ENCODE measurements around the gene CTNNA3.

The CTNNA3 gene

DNA sequence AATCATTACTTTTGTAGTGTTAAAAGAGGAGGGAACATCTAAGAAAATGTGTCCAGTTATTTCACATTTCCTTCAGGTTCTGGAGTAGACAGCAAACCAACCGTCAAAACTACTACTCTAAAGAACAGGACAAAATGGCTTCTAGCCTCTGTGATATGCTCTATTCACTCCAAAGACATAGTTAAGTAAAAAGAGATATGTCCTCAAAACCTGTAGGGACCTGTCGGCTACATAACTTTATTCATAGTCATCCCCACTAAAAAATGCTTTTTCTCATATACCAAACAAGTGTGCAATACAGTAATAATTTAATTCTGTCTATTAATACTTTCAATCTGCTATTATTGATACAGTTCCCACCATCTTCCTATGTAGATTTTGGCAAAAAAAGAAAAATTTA lies 1412.9 kb downstream of the CTNNA3 start:
- in situ Hi-C loops (cut with MboI; ENCODE audit: low sequenced_read_pairs) = no loop called here

DNA sequence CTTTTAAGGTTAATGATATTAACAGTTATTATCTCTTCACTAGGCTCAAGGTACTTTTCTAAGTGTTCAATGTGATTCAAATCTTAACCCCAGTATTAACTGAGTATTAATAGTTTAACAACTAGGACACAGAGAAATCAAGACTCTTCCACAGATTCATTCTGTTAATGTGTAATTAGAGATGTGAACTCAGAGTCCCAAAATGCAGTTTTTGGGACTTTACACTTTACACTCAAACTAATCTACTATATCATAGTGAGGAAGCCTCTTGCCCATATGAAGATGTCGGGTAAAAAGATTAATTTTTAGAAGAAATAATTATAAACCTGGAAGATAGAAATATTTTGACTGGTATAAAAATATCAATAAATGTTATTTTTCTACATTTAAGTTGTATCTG lies 1414.7 kb downstream of the CTNNA3 start:
- in situ Hi-C loops (cut with MboI; ENCODE audit: low sequenced_read_pairs) = no loop called here

DNA sequence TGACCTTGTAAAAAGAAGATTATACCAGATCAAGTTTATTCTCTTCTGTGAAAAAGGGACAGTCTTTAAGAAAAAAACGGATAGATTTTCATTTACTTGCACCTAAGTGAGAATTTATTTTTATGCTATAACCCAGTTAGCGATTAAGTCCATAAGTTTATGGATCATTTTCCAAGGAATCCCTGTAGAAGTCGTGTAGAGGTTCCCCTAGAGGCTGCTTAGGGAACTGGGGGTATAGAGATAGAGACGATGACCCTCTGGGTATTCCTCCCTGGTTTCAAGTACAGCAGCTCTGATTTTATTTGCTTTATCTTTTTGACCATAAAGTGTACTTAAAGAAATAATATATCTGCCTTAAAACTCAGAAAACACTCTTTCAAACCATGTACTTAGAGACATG lies 1418.5 kb downstream of the CTNNA3 start:
- in situ Hi-C loops (cut with MboI; ENCODE audit: low sequenced_read_pairs) = no loop called here

DNA sequence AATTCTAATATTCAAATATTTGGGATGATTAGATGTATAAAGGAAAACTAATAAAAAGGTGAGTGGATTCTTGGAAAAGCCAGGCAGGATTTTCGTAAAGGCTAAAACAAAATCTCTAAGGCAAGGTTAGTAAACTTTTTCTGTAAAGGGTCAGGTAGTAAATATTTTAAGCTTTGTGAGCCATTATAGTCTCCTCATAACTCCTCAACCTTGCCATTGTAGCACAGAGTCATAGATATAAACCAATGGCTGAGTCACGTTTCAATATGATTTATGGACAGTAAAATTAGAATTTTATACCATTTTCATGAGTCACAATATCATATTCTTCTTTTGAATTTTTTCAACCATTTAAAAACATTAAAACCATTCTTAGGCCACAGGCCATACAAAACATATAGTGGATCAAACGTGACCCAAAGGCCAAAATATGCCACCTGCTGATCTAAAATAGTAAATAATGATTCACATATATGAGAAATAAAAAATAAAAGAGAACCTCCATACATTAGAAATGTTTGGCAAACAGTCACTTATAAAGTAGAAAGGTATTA lies 1422.0 kb downstream of the CTNNA3 start:
- in situ Hi-C loops (cut with MboI; ENCODE audit: low sequenced_read_pairs) = no loop called here

DNA sequence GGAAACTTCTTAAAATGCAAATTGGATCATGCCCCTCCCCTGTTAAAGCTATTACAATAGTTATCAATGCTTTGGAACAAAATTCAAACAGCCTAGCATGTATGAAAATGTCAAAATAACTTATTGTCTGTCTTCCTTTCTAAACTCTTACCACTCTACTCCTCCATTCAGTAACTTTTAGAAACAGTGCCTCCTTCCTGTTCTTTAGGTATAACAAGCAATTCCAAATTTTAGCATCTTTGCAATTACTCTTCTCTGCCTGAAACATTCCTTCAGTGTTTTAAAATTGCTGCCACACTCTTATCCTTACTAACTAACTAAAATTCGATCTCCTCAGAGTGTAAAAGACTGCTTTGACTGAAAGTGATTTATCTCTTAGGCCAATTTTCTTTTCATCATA lies 1430.6 kb downstream of the CTNNA3 start:
- in situ Hi-C loops (cut with MboI; ENCODE audit: low sequenced_read_pairs) = no loop called here

DNA sequence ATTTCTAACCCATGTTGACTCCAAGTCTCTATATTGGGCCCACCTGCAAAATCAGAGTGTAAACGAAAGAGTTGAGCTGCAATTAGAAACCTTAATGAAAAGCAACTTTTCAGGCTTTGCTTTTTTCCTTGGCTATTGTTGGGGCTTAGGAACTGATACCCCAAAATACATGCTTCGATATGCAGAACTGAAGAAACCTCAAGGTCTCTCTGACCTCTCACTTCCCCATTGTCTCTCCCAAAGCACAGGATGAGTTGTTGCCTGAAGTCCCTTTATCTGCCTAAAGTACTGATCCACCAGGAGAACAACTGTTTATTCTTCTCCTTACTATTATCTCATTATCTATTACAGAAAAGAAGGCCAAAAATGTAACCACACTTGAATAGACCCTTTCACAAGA lies 1436.2 kb downstream of the CTNNA3 start:
- in situ Hi-C loops (cut with MboI; ENCODE audit: low sequenced_read_pairs) = no loop called here

DNA sequence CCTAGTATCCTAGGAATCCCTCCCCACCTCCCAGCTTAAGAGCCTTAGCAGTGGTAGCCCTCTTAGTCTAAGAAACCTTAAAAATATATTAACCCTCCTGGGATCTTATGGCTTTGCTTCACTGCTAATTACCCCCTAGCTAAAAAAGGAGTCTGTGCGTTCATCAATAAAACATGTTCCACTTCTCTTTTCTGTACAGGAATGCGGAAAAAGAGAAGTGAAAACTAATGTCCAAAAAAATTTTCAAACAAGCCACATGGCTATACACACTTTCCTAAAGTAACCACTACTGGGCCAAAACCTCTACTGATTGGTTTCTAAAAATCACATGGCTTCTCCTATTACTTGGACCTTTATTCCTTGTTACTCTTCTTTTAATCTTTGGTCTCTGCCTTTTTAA lies 1437.3 kb downstream of the CTNNA3 start:
- in situ Hi-C loops (cut with MboI; ENCODE audit: low sequenced_read_pairs) = no loop called here

DNA sequence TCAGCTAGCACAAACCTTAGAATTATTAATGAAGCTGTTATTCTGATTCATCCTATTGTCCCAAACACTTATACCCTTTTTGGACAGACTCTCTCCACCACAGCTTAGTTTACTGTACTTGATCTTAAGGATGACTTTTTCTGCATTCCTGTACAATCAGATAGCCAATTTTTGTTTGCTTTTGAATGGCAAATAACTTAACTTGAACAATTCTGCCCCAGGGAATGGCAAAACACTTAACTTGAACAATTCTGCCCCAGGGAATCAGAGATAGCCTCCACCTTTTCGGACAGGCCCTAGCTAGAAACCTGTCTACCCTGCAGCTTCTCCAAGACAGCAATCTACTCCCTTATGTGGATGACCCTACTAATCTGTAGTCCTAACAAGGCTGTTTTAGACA lies 1438.2 kb downstream of the CTNNA3 start:
- in situ Hi-C loops (cut with MboI; ENCODE audit: low sequenced_read_pairs) = no loop called here

DNA sequence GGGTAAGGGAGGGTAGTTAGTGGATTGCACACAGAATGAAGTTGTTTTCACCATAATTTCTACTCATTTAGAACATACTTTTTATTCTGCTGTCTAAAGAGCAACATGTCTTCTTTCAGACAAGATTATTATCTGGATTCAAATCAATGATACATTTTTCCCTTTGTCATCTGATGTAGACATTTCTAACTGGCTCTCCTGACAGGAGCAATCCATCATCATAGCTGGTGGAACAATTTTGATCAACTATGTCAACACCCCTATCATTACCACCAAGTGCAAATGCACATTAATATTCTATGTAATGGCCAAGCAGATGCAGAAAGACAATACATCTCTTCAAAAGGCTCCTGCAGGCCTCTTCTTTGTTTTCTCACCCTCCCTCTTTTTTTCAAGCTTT lies 1443.0 kb downstream of the CTNNA3 start:
- in situ Hi-C loops (cut with MboI; ENCODE audit: low sequenced_read_pairs) = no loop called here

DNA sequence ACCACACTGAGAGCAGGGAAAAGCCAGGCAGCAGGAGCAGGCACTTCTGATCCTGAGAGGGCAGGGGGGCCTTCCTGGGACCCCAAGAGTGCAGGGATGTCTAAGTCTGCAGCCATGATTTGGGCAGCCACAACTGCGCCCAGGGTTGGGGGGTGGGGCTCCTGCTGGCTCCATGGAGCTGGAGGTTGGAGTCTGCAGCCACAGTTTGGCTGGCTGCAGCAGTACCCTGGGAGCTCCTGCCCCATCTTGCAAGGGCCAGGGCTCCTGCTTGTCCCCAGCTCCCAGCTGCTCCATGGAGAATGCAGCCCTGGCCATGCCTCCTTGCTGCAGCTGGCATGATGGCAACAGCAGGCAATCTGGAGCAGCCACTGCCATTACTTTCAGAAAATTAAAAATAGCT lies 1449.8 kb downstream of the CTNNA3 start:
- in situ Hi-C loops (cut with MboI; ENCODE audit: low sequenced_read_pairs) = no loop called here

DNA sequence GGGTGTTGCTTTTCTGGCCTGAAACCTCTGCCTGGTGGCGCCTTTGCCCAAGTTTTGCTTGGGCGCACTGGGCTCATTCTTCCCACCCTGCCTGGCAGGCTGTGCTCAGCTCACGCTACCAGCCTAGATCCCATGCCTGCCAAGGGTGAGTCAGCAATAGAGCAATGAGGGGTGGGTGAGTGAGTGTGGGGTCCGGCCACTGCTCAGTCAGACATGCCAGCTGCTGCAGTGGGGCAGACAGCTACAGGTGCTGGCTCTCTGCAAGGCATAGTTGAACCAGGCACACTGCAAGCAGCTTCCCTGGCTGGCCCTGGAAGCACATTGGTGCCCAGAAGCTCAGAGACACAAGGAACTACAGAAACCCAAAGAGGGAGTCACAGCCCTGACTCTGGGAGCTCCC lies 1451.0 kb downstream of the CTNNA3 start:
- in situ Hi-C loops (cut with MboI; ENCODE audit: low sequenced_read_pairs) = no loop called here

DNA sequence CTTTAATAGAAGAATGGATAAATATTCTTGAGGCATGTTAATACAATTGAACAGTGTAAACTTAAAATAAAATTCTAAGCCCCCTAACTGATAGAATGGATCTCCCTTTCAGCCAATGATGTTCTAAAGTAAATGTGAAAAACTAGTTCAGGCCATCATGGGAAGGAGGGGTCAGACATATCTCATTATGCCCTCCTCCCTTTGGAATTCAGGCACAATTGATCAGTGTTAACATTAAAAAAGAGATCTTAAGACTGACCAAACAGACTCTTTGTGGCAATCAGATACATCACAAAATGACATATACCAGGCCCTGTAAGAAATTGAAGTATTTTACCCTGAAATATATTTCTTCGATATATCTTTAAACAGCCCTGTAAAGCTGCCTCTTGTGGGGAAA lies 1453.1 kb downstream of the CTNNA3 start:
- in situ Hi-C loops (cut with MboI; ENCODE audit: low sequenced_read_pairs) = no loop called here

DNA sequence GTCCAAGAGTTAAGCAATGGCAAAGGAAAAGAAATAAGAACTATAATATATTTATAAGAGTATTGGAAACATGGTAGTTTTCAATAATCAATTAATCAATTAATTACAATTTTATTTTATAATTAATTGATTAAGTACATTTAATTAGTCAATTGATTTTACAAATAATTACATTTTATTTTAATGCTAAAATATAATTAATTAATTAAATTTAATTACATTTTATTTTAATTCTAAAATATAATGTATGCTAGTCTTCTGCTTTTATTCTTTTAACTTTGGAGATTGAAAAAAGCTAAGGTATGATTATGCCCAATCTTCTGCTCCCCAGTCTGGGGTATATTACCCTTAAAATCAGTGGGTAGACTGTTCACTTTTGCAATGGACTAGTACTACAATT lies 1456.9 kb downstream of the CTNNA3 start:
- in situ Hi-C loops (cut with MboI; ENCODE audit: low sequenced_read_pairs) = no loop called here

DNA sequence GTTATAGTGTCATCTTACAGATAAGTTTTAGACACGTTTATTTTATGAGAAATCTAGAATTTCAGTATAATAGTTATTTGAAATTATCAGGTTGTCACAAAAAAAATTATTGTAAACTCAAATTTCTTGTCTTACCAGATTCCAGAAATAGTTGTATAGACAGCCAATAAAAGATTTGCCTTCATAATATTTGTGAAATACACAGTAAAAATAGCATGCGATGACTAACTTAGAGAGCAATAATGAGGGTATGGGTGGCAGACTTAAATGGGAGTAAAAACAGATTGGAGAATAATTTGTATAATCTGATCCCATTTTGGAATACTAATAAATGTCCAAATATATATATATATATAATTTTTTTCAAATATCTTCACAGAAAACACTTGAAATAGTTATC lies 1457.7 kb downstream of the CTNNA3 start:
- in situ Hi-C loops (cut with MboI; ENCODE audit: low sequenced_read_pairs) = no loop called here

DNA sequence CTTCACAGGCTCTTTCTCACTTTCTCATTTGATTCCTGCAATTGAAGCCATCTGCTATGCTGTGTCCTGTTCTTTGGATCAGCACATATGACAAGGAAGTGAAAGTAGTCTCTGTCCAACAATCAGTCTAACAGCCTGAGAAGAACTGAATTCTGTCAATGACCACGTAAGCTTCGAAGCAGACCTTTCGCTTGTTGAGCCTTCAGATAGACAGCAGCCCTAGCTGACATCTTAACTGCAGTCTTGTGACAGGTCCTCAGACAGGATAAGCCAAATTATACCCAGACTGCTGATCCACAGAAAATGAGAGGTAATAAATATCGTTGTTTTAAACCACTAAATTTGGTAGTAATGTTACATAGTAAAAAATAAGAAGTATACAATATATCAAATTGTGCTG lies 1461.1 kb downstream of the CTNNA3 start:
- in situ Hi-C loops (cut with MboI; ENCODE audit: low sequenced_read_pairs) = no loop called here

DNA sequence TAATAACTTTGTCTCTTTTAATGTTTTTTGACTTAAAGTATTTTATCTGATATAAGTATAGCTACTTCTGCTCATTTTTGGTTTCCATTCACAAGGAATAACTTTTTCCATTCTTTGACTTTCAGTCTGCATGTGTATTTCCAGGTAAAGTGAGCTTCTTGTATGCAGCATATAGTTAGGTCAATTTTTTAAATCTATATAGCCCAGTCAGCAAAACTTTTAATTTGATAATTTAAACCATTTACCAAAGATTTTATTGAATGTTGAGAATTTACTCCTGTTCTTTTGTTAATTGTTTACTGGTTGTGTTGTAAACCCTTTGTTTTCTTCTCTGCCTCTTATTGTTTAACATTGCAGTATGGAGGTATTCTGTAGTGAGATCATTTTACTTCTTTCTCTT lies 1467.1 kb downstream of the CTNNA3 start:
- in situ Hi-C loops (cut with MboI; ENCODE audit: low sequenced_read_pairs) = no loop called here

DNA sequence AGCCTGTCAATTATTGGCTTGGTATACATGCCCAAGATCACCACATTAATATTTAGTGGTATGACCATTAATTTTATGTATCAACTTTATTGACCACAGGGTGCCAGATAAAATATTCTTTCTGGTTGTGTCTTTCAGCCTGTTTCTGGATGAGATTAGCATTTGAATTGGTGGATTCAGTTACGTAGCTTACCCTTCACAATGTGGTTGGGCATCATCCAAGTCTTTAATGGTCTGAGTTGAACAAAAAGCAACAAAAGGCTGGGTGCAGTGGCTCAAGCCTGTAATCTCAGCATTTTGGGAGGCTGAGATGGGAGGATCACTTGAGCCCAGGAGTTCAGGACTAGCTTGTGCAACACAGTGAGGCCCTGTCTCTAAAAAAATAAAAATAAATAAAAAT lies 1472.3 kb downstream of the CTNNA3 start:
- in situ Hi-C loops (cut with MboI; ENCODE audit: low sequenced_read_pairs) = no loop called here

DNA sequence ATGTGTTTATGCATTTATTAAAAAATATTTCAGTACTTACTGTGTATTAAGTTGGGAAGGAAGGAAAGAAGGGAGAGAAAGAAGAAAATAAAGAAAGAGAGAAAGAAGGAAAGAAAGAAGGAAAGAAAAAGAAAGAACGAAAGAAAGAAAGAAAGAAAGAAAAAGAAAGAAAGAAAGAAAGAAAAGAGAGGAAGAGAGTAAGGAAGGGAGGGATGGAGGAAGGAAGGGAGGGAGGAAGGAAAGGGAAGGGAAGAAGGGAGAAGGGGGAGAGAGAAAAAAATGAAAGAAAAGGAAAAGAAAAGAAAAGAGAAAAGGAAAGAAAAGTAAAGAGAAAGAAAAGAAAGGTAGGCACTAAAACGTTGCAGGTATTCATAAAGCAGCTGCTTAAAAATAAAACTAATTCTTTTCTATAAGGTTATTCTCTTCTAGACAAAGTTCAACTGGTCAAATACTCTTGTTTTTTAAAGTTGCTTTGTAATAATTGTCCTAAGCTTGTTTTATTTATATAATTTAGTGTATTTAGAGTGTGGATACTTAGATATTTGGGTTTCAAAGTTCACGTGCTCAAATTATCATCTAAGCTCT lies 1473.4 kb downstream of the CTNNA3 start:
- in situ Hi-C loops (cut with MboI; ENCODE audit: low sequenced_read_pairs) = no loop called here

DNA sequence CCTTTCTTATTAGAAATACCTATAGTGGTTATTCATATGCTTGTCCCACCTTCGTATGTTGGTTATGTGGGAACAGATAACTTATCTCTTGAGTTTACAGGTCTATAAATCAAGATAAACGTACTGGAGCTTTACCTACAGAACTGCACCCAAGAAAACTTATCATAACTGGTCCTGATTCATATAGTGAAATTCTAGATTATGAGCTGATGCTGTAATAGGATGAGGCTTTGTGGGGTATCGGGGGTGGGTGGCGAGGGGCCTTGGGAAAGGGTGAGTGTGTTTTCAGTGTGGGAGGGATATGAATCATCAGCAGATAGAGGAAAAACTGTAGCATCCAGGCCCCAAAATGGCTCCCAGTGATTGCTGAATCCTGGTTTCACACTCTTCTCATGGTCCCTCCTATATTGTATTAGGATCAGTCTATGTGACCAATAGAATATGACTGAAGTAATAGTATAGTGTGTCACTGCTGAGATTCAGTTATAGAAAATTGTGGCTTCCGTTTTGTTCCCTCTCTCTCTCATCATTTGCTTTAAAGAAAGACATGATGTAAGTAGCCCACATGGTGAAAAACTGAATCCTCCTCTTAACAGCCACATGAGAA lies 1476.9 kb downstream of the CTNNA3 start:
- in situ Hi-C loops (cut with MboI; ENCODE audit: low sequenced_read_pairs) = no loop called here

DNA sequence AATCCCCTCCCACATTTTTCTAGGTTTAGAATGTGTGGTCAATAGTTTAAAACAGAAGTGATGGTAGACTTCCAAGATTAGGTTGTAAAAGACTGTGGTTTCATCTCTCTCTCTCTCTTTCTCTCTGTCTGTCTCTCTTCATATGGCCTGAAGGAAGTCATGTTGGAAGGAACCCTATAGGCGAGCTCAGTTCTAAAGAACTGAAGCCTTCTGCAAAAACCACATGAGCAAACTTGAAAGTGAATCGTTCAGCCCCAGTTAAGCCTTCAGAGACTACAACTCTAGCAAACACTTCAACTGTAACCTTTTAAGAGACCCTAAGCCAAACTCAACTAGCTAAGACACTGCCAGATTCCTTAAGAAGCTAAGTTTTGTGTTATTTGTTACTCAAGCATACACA lies 1477.7 kb downstream of the CTNNA3 start:
- in situ Hi-C loops (cut with MboI; ENCODE audit: low sequenced_read_pairs) = no loop called here

DNA sequence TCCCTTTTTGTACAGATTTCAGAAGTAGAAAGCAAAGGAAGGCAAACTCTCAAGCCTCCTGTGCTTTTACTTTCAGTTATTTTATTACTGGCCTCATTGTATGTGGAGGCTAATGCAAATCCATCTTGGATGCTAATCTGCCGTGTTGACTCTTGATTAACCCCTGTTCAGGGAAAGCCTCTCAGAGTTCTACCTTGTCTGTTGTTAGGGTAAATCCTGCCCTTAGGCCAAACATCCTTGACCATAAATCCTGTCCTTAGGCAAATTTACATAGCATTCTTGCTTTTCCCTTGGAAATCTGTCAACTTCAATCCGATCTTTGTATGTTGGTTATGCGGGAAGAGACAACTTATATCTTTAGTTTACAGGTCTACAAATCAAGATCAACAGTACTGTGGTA lies 1480.1 kb downstream of the CTNNA3 start:
- in situ Hi-C loops (cut with MboI; ENCODE audit: low sequenced_read_pairs) = no loop called here

DNA sequence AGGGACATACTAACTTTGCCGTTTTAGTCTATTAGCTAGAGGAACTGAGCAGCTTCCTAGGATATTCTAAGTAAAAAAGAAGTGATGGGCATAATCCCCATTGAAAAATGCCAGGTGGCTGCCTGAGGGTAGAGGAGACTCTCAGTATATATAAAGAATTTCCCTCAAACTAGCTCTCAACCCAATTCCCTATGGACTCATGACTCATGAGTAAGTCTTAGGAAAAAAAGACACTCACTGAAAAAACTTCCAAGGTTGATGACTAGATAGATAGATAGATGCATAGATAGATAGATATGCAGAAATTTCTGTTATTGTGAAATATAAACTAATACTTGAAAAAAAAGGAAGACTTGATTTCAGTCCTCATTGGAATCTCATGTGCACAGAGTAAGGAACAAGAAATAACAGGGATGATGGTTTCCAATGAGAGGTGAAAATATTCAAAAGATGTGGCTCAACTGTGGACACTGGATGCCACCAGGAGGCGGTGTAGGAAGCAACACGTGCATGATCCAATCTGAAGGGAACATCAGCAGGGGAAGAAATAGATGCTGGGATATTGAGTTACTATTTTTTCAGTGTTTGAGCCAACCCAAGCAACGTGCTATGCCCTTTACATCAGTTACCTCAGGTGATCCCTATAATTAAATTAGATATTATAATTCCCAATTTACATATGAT lies 1481.1 kb downstream of the CTNNA3 start:
- in situ Hi-C loops (cut with MboI; ENCODE audit: low sequenced_read_pairs) = no loop called here

Data from hTERT RPE-1 (cell line).